SHP77 (cell line): ENCODE data around the gene PRTFDC1.
"Not testable (repeated sequence)": the region's sequence is repeated elsewhere in the genome, so short reads cannot be mapped to it uniquely, and the experiment has no call there.

ENCODE experiments used
- DNase-seq, 2 experiments: peaks; one replicate each; lab custom pipeline; 2025; lab: John Stamatoyannopoulos, UW

The PRTFDC1 gene

GRCh38 chr10:24952143-24952706, at the start of gene PRTFDC1:
PRTFDC1 (minus strand) TSS chr10:24952606; CDS start chr10:24952575, 31 bp downstream.
- peak; percentile 14 to 20 for DNase-seq

- no peak for DNase-seq
Observed at GRCh38 chr10:24998044-24998443, 45.6 kb upstream of the PRTFDC1 start.

GRCh38 chr10:24995072-24995471, 42.7 kb upstream of the PRTFDC1 start:
- DNase-seq: no peak

GRCh38 chr10:24993237-24993958, 41.0 kb upstream of the PRTFDC1 start:
- no peak for DNase-seq

GRCh38 chr10:24992512-24993133, 40.2 kb upstream of the PRTFDC1 start:
- DNase-seq: no peak

GRCh38 chr10:24991298-24991697, 38.9 kb upstream of the PRTFDC1 start:
- no peak for DNase-seq

- no peak for DNase-seq
Observed at GRCh38 chr10:24989867-24990266, 37.5 kb upstream of the PRTFDC1 start.

GRCh38 chr10:24988831-24989640, 36.6 kb upstream of the PRTFDC1 start:
- no peak for DNase-seq

GRCh38 chr10:24984906-24985305, 32.5 kb upstream of the PRTFDC1 start:
- no peak for DNase-seq

- DNase-seq: no peak
Observed at GRCh38 chr10:24983946-24984345, 31.5 kb upstream of the PRTFDC1 start.

- DNase-seq: no peak
Observed at GRCh38 chr10:24983130-24983529, 30.7 kb upstream of the PRTFDC1 start.

- no peak for DNase-seq
Observed at GRCh38 chr10:24982319-24983112, 30.1 kb upstream of the PRTFDC1 start.

GRCh38 chr10:24981161-24981710, 28.8 kb upstream of the PRTFDC1 start:
- DNase-seq: no peak

GRCh38 chr10:24979685-24980084, 27.3 kb upstream of the PRTFDC1 start:
- DNase-seq: no peak

- DNase-seq: no peak
Observed at GRCh38 chr10:24974976-24975375, 22.6 kb upstream of the PRTFDC1 start.

- no peak for DNase-seq
Observed at GRCh38 chr10:24973163-24973562, 20.8 kb upstream of the PRTFDC1 start.

- no peak for DNase-seq
Observed at GRCh38 chr10:24971374-24971773, 19.0 kb upstream of the PRTFDC1 start.

GRCh38 chr10:24969841-24970281, 17.5 kb upstream of the PRTFDC1 start:
- no peak for DNase-seq

- not testable (repeated sequence) for DNase-seq
Observed at GRCh38 chr10:24968951-24969350, 16.5 kb upstream of the PRTFDC1 start.

GRCh38 chr10:24968349-24968748, 15.9 kb upstream of the PRTFDC1 start:
- DNase-seq: no peak

- DNase-seq: no peak
Observed at GRCh38 chr10:24966962-24967481, 14.6 kb upstream of the PRTFDC1 start.
